Fibroblast of skin of abdomen (primary cell): ENCODE measurements around the gene BCLAF1.
"Not testable (repeated sequence)": the region's sequence is repeated elsewhere in the genome, so short reads cannot be mapped to it uniquely, and the experiment has no call there.

ENCODE experiments used
- DNase-seq: peaks from one replicate; pipeline ENCODE4 v3.0.0-alpha.2; 2013

Gene BCLAF1

GRCh38 chr6:136249336-136249735, 40.3 kb downstream of the BCLAF1 start:
- no peak for DNase-seq

DNA sequence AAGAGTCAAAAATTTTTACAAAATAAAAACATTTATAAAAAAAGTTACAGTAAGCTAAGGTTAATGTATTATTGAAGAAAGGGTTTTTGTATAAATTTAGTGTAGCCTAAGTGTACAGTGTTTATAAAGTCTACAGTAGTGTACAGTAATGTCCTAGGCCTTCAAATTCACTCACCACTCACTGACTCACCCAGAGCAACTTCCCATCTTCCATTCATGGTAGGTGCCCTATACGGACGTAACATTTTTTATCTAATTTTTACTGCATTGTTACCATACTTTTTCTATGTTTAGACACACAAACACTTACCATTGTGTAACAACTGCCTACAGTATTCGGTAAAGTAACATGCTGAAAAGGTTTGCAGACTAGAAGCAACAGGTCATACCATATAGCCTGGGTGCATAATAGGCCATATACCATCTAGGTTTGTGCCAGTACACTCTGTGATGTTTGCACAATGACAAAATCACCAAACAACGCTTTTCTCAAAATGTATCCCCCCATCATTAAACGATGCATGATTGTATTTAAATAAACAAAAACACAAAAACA, 45.5 kb downstream of the BCLAF1 start:
- peak; percentile 62 for DNase-seq

- no peak for DNase-seq
Measured at GRCh38 chr6:136236466-136237293, 53.0 kb downstream of the BCLAF1 start.

DNA sequence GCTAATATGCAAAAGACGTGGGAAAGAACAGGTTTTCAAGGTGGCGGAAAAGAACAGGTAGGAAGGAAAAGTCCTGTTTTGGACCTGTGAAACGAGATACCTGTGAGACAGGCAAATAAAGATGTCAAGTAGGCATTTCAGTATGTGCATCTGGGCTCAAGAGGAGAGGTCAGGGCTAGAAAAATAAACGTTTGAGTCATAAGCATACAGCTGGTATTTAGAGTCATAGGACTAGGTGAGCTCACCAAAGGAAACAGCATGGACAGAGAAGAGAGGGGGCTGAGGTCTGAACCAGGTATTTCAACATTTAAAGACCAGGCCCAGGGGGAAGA, 54.4 kb downstream of the BCLAF1 start:
- no peak for DNase-seq

DNA sequence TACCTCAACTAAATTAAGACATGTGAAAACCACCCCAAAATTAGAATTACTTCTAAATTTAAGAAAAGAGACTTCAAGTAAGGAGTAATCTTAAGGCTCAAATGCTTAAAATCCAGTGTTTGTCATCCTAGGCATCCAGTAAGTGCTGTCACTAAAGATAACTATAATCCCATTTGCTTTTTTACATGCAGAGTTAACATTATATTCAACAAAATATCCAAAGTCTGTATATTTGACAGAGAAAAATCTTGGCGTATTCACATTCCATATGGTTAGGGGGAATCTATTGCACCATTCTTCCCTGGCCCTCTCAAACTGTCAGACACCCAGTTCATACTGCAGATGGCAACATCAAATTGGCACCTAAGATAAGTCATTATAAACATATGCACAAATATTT, 56.9 kb downstream of the BCLAF1 start:
- DNase-seq, result no peak

DNA sequence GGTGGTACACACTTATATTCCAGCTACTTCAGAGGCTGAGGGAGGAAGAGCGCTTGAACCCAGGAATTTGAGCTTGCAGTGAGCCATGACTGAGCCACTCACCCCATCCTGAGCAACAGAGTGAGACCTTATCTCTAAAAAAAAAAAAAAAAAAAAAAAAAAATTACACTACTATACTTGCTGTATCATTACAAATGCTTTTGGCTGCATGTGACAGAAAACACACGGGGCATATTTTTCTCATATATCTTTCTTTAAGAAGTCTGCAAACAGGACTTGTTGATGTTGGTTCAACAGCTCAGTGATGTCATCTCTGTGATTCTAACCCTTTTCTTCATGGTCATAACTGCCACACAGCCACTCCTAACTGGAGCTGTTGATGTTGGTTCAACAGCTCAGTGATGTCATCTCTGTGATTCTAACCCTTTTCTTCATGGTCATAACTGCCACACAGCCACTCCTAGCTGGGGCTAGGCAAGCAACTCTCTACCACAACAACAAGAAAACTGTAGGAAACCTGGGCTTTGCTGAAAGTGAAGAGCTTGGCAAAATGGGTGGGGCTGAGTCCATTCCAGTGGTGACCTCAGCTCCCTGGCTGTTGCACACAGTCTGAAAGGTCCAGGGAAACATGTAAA, 59.3 kb downstream of the BCLAF1 start:
- DNase-seq, result no peak

GRCh38 chr6:136228814-136229213, 60.8 kb downstream of the BCLAF1 start:
- DNase-seq, result no peak

DNA sequence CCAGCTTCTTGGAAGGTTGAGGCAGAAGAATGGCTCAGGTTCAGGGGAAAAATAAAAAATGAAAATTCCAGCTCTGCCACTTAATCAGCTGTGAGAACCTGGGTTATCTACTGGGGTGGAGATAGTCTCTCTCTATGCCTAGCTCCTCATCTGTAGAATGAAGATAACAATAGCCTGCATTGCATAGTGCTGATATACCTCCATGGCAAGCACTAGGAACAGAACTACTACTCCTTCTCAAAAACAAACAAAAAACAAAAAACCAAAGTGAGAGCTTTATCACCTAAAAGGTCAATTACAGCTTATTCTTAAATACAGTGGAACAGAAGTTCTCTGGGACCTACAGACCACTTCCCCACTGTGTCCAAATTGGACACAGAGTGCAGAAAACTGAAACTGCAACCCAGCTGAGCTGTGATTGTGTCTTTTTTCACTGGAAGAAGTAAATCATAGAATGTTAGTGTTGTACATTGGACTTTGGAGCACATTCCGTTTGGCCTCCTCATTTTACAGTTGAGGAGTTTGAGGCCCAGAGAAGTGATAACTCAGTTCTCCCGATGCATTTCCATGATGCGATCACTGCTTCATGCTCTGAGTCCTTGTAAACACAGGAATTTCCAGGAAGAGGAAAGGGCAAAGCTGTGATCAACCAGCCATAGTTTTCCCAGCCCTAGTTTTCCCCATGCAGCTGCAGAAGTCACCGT, 62.8 kb downstream of the BCLAF1 start:
- no peak for DNase-seq

DNA sequence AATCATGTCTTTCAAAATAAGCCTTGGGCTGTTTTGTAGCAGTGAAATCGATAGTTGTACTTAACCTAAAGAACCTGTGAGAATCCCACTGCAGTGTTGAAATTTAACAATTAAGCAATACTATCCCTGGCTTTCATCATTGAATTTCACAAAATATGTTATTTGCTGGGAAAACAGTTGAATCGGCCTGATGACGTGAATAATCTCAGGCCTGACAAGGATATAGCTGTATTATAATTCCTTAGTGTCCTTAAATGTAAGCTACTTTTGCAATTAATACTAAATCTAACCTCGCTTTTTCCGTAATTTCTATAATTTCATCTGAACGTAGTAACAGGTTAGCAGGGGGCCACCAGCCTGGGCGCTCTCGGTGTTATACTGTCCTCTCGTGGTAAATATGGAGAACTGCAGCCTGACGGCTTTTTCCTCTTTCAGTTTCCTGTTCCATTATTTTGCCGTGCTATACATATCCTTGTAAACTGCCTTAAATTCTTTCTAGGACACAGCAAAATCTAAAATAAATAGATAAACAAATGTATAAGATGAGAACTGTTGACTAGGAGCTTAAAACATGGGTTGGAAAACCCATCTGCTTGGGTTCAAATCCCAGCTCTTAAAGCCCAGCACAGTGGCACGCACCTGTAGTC, 63.5 kb downstream of the BCLAF1 start:
- peak; percentile 52 for DNase-seq

GRCh38 chr6:136225496-136225895, 64.2 kb downstream of the BCLAF1 start:
- DNase-seq, result no peak

GRCh38 chr6:136224974-136225373, 64.7 kb downstream of the BCLAF1 start:
- not testable (repeated sequence) for DNase-seq

DNA sequence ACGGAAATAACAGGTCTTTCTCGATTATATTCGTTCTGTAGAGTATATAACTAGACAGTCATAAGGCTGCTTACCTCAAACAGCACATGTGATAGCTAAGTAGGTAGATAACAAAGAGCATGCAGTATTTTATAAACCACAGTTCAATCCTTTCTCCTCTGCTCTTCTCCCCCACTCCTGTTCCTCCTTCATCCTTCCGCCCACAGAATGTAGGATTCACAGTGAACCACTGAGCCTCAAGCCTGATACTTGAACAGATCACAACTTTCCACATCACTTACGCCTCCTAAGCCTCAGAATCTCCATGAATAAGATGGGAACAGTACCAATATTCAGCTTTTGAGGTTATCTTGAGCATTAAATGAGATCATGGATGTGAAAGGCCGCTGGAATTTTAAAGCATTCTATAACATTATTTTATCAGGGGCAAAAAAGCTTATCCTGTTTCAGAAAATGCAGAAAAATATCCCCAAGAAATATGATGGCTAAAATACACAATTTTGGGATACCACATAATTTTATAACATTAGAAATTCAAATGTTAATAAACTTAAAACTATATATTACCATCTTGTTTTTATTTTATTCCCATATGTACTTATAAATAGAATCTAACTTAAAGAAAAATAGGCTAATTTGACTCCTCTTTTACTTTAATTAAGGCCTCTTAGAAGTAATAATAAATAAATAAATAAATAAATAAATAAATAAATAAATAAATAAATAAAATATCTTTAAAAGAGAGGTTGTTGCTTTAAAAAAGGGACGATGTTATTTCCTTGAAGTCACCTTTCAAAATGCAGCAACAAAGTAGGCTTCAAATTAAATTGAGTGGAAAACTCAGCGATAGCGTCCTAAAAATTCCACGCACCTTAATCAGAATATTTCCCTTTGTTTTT, 72.9 kb downstream of the BCLAF1 start:
- no peak for DNase-seq

GRCh38 chr6:136213853-136214252, 75.8 kb downstream of the BCLAF1 start:
- DNase-seq, result no peak

- DNase-seq, result no peak
Measured at GRCh38 chr6:136213012-136213539, 76.6 kb downstream of the BCLAF1 start.

GRCh38 chr6:136212608-136213007, 77.0 kb downstream of the BCLAF1 start:
- no peak for DNase-seq

- no peak for DNase-seq
Measured at GRCh38 chr6:136210398-136211165, 79.1 kb downstream of the BCLAF1 start.

GRCh38 chr6:136209496-136209895, 80.2 kb downstream of the BCLAF1 start:
- DNase-seq, result no peak

DNA sequence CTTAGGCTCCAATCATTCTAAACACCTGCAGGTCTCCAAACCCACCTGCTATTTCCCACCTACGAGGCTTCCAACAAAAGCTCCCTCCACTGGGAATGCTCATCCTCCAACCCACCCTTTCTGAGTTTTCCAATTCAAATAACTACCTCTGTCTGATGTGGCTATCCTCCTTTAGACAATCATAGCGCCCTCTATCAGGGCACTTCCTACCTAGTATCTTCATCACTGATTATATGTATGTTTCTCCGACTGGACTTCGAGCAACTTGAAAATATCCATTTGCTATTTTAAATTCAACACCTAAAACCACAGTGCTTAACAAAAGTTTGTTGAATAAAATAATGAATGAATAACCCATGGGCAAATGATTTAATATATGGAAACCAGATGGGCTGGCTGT, 80.9 kb downstream of the BCLAF1 start:
- DNase-seq, result no peak
